ENCODE results near the gene ASTN2.

The ASTN2 gene

DNA sequence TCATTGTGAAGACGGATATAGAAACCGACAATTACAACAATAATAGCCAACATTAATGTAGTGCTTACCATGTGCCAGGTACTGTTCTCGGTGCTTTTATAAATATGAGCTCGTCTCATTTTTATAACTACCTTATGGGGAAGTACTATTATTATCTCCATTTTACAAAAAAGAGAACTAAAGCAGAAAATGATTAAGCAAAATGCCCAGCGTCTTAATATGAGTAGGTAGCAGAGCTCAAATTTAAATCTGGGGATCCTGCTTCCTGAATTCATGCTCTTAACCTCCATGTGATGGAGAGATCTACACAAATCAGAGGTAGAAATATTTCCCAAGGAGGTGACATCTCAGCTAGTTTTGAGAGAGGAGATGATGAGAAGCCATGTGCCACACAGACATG, 470.9 kb downstream of the ASTN2 start:
- no peaks in the 10 kb centered on the region for H3K4me1 ChIP-seq (ENCODE audit: low read length)
- DNase-seq, result no peak
- no peaks in the 10 kb centered on the region for H3K27me3 ChIP-seq (replicated peaks; ENCODE audit: insufficient read depth, low read length)
- H4K20me1 ChIP-seq (ENCODE audit: insufficient read depth, low read length), result no peaks in the 10 kb centered on the region
- TF ChIP-seq EZH2phosphoT487 (IDR thresholded peaks at IDR 0.05; ENCODE audit: low read length) (no peak), EZH2 (optimal IDR thresholded peaks at IDR 0.05; ENCODE audit: low read depth, low read length) (no peak)
- TF ChIP-seq, protein P1, sequence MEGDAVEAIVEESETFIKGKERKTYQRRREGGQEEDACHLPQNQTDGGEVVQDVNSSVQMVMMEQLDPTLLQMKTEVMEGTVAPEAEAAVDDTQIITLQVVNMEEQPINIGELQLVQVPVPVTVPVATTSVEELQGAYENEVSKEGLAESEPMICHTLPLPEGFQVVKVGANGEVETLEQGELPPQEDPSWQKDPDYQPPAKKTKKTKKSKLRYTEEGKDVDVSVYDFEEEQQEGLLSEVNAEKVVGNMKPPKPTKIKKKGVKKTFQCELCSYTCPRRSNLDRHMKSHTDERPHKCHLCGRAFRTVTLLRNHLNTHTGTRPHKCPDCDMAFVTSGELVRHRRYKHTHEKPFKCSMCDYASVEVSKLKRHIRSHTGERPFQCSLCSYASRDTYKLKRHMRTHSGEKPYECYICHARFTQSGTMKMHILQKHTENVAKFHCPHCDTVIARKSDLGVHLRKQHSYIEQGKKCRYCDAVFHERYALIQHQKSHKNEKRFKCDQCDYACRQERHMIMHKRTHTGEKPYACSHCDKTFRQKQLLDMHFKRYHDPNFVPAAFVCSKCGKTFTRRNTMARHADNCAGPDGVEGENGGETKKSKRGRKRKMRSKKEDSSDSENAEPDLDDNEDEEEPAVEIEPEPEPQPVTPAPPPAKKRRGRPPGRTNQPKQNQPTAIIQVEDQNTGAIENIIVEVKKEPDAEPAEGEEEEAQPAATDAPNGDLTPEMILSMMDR (IDR thresholded peaks at IDR 0.05; ENCODE audit: low read length), result no peak
- no peak overlapping the region for H2AFZ ChIP-seq (ENCODE audit: low read length)
- no peaks in the 10 kb centered on the region for H3K79me2 ChIP-seq (ENCODE audit: low read length)
- H3K4me2 ChIP-seq (ENCODE audit: low read depth, low read length), result no peak overlapping the region
- no peaks in the 10 kb centered on the region for H3F3A ChIP-seq (ENCODE audit: insufficient read depth, low read length)
- no peak overlapping the region for H3K27ac ChIP-seq (ENCODE audit: low read length)
- no peak overlapping the region for H3K4me3 ChIP-seq (ENCODE audit: low read length)
- no peaks in the 10 kb centered on the region for H3K9me2 ChIP-seq (replicated peaks; ENCODE audit: insufficient read depth, low read length)
- H3K9me3 ChIP-seq (replicated peaks; ENCODE audit: insufficient read depth, low read length), result no peaks in the 10 kb centered on the region
- no peaks in the 10 kb centered on the region for H3K36me3 ChIP-seq (replicated peaks; ENCODE audit: insufficient read depth, low read length)
- no peak overlapping the region for H3K9ac ChIP-seq (ENCODE audit: low read length)

DNA sequence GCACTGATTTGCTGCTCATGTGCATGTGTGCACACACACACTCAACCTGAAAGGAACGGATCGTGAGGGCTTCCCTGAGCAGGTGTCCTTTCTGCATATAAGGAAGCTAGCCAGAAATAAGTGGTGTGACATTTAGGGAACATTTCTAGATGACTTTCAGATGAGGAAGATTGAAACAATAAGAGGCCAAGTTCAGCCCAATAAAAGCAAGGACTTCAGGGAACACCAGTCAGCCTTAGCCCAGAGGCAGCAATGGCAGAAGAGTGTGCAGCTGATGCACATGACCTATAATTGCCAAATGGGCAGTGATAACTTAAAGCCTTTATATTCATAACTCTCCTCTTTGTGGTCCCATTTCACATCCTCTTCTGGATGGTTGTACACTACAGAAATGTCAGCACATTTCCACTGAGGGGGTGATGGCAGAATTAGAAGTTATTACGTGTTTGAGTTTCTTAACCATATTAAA, 472.2 kb downstream of the ASTN2 start:
- H3K4me2 ChIP-seq (ENCODE audit: low read depth, low read length), result no peak overlapping the region
- no peaks in the 10 kb centered on the region for H3K27me3 ChIP-seq (replicated peaks; ENCODE audit: insufficient read depth, low read length)
- no peak overlapping the region for H2AFZ ChIP-seq (ENCODE audit: low read length)
- H4K20me1 ChIP-seq (ENCODE audit: insufficient read depth, low read length), result no peaks in the 10 kb centered on the region
- no peaks in the 10 kb centered on the region for H3F3A ChIP-seq (ENCODE audit: insufficient read depth, low read length)
- no peaks in the 10 kb centered on the region for H3K9me2 ChIP-seq (replicated peaks; ENCODE audit: insufficient read depth, low read length)
- TF ChIP-seq, protein P1 (IDR thresholded peaks at IDR 0.05; ENCODE audit: low read length), result no peak
- TF ChIP-seq EZH2phosphoT487 (IDR thresholded peaks at IDR 0.05; ENCODE audit: low read length) (no peak), EZH2 (optimal IDR thresholded peaks at IDR 0.05; ENCODE audit: low read depth, low read length) (no peak)
- H3K4me3 ChIP-seq (ENCODE audit: low read length), result no peak overlapping the region
- H3K36me3 ChIP-seq (replicated peaks; ENCODE audit: insufficient read depth, low read length), result no peaks in the 10 kb centered on the region
- H3K79me2 ChIP-seq (ENCODE audit: low read length), result no peaks in the 10 kb centered on the region
- H3K27ac ChIP-seq (ENCODE audit: low read length), result no peak overlapping the region
- H3K9me3 ChIP-seq (replicated peaks; ENCODE audit: insufficient read depth, low read length), result no peaks in the 10 kb centered on the region
- no peak overlapping the region for H3K9ac ChIP-seq (ENCODE audit: low read length)
- no peaks in the 10 kb centered on the region for H3K4me1 ChIP-seq (ENCODE audit: low read length)
- no peak for DNase-seq

DNA sequence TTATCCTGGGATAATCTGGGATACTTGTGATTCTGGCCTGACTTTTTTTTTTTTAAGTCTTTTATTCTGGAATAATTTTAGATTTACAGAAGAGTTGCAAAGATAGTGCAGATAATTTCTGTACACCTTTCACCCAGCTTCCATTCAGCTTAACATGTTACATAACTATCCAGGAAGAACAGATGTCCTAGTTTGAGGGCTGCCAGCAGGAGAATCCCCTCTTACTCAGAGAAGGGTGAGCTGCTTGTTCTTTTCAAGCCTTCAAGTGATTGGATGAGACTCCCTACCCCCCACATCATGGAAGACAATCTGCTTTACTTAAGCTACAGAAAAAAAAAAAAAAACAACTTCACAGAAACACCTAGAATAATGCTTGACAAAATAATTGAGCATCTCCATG, 473.6 kb downstream of the ASTN2 start:
- Histone ChIP-seq H3K4me2 (ENCODE audit: low read depth, low read length) (no peak overlapping the region), H3K9me2 (replicated peaks; ENCODE audit: insufficient read depth, low read length) (no peaks in the 10 kb centered on the region), H3K27ac (ENCODE audit: low read length) (no peak overlapping the region), H3K79me2 (ENCODE audit: low read length) (no peaks in the 10 kb centered on the region), H3K36me3 (replicated peaks; ENCODE audit: insufficient read depth, low read length) (no peaks in the 10 kb centered on the region), H3K9ac (ENCODE audit: low read length) (no peak overlapping the region), H2AFZ (ENCODE audit: low read length) (no peak overlapping the region), H3F3A (ENCODE audit: insufficient read depth, low read length) (no peaks in the 10 kb centered on the region), H4K20me1 (ENCODE audit: insufficient read depth, low read length) (no peaks in the 10 kb centered on the region), H3K27me3 (replicated peaks; ENCODE audit: insufficient read depth, low read length) (no peaks in the 10 kb centered on the region), H3K4me3 (ENCODE audit: low read length) (no peak overlapping the region), H3K4me1 (ENCODE audit: low read length) (no peaks in the 10 kb centered on the region), H3K9me3 (replicated peaks; ENCODE audit: insufficient read depth, low read length) (no peaks in the 10 kb centered on the region)
- no peak for DNase-seq
- TF ChIP-seq EZH2phosphoT487 (IDR thresholded peaks at IDR 0.05; ENCODE audit: low read length) (no peak), EZH2 (optimal IDR thresholded peaks at IDR 0.05; ENCODE audit: low read depth, low read length) (no peak)
- TF ChIP-seq, protein P1 (IDR thresholded peaks at IDR 0.05; ENCODE audit: low read length), result no peak

Data from MM.1S (cell line).